Endothelial cell of umbilical vein (primary cell): ENCODE data around the gene SERPINA5. TPM values are rescaled to one million over a fixed set of nuclear protein-coding genes. Genes with fewer than 3 reads are reported as not detected.

Experiments used
- BruUV-seq: library from RNA; stranded (reverse); fragments of 400-500 nt; replicated peaks from 2 replicates; lab custom pipeline; 2021; lab: Mats Ljungman, UMichigan
- CTCF ChIA-PET: fragments of 300-600, 350-600 bp; sonication (Branson Sonifier 250); formaldehyde crosslinking; loops from one replicate; lab custom pipeline; 2021; ENCODE audit warnings: antibody characterized with exemption, inconsistent platforms; lab: Charles Lee
- POLR2A ChIA-PET: fragments of 300-600, 350-600 bp; sonication (Branson Sonifier 250); formaldehyde crosslinking; loops from one replicate; lab custom pipeline; 2021; ENCODE audit warnings: antibody characterized with exemption, inconsistent platforms; lab: Charles Lee
- DNase-seq: peaks from one replicate; pipeline ENCODE4 v3.0.0-alpha.2; 2011; ENCODE audit warnings: low read depth, low spot score
- FAIRE-seq: peaks from 2 replicates; lab custom pipeline; 2011; peaks lifted over from hg19 to GRCh38; lab: Jason Lieb, UNC
- H2AFZ ChIP-seq: 2 replicates; pipeline ENCODE4 v1.6.0; 2012; ENCODE audit warnings: low read depth, low read length, control low read depth, inconsistent platforms
- H3K27ac ChIP-seq: 2 replicates; pipeline ENCODE4 v1.5.1; 2011; ENCODE audit warnings: low read depth, mild to moderate bottlenecking, control low read depth, low read length, moderate library complexity; ENCODE audit not compliant: insufficient read depth
- H3K27me3 ChIP-seq, 2 experiments: 2 replicates each; pipeline versions ENCODE4 v1.6.0 to v1.6.1; 2011; ENCODE audit warnings: low read length in 2 of 2, mixed read lengths in 1 of 2; ENCODE audit not compliant: control insufficient read depth in 2 of 2, insufficient read depth in 2 of 2
- H3K36me3 ChIP-seq, 2 experiments: 2 replicates in 1 of 2; 3 replicates in 1 of 2; pipeline ENCODE4 v1.5.1; 2011; ENCODE audit warnings: low read length in 2 of 2, mild to moderate bottlenecking in 1 of 2, moderate library complexity in 1 of 2; ENCODE audit not compliant: control insufficient read depth in 2 of 2, insufficient read depth in 2 of 2; ENCODE audit errors: extremely low read depth in 1 of 2
- H3K4me1 ChIP-seq: 3 replicates; pipeline ENCODE4 v1.5.1; 2011; ENCODE audit warnings: mild to moderate bottlenecking, low read length; ENCODE audit not compliant: control insufficient read depth, insufficient read depth; ENCODE audit errors: extremely low read depth
- H3K4me2 ChIP-seq: 2 replicates; pipeline ENCODE4 v1.6.1; 2011; ENCODE audit warnings: low read length, control low read depth, mixed read lengths; ENCODE audit not compliant: insufficient read depth
- H3K4me3 ChIP-seq, 3 experiments: fragments of 200-600 bp in 1 of 3; sonication (generic), shearing (Covaris generic) in 1 of 3; replicated peaks in 1 of 3; 2 replicates each; pipeline ENCODE4 v1.5.1; 2011 to 2016; ENCODE audit warnings: control low read depth in 3 of 3, low read length in 3 of 3, mild to moderate bottlenecking in 2 of 3, inconsistent platforms in 1 of 3, low read depth in 1 of 3, moderate library complexity in 1 of 3; ENCODE audit not compliant: insufficient read depth in 1 of 3
- H3K79me2 ChIP-seq: 2 replicates; pipeline ENCODE4 v1.6.0; 2012; ENCODE audit warnings: low read length, inconsistent platforms; ENCODE audit not compliant: control insufficient read depth, insufficient read depth
- H3K9ac ChIP-seq: replicated peaks from 2 replicates; pipeline ENCODE3; 2011; ENCODE audit warnings: low read length, control low read depth; ENCODE audit not compliant: insufficient read depth; ENCODE audit errors: extremely low read depth
- H3K9me1 ChIP-seq: replicated peaks from 3 replicates; pipeline ENCODE4 v1.6.0; 2011; ENCODE audit warnings: mild to moderate bottlenecking, low read length; ENCODE audit not compliant: control insufficient read depth, insufficient read depth; ENCODE audit errors: extremely low read depth
- H3K9me3 ChIP-seq: replicated peaks from 2 replicates; pipeline ENCODE4 v1.5.1; 2012; ENCODE audit warnings: low read length, inconsistent platforms; ENCODE audit not compliant: control insufficient read depth, insufficient read depth
- H4K20me1 ChIP-seq: replicated peaks from 2 replicates; pipeline ENCODE3; 2011; ENCODE audit warnings: mild to moderate bottlenecking, low read length; ENCODE audit not compliant: control insufficient read depth, insufficient read depth; ENCODE audit errors: extremely low read depth
- CTCF ChIP-seq, 2 donors: IDR thresholded peaks; 1 replicate in 1 of 2; 2 replicates in 1 of 2; pipeline ENCODE4 v1.5.1; 2011; ENCODE audit warnings: low read length in 2 of 2, mild to moderate bottlenecking in 2 of 2, moderate library complexity in 2 of 2, control low read depth in 1 of 2, inconsistent platforms in 1 of 2, low read depth in 1 of 2; ENCODE audit not compliant: insufficient read depth in 1 of 2; ENCODE audit errors: extremely low read depth in 1 of 2
- EZH2 ChIP-seq: IDR thresholded peaks from 2 replicates; pipeline ENCODE4 v1.6.1; 2012; ENCODE audit warnings: borderline replicate concordance, low read depth, mild to moderate bottlenecking, moderate library complexity, low read length, inconsistent platforms; ENCODE audit not compliant: severe bottlenecking
- FOS ChIP-seq: IDR thresholded peaks from 2 replicates; pipeline ENCODE4 v1.6.1; 2011; ENCODE audit warnings: mild to moderate bottlenecking, low read length, moderate library complexity, borderline replicate concordance; ENCODE audit not compliant: insufficient read depth
- GATA2 ChIP-seq: IDR thresholded peaks from 2 replicates; pipeline ENCODE4 v1.7.0; 2011; ENCODE audit warnings: low read depth, mild to moderate bottlenecking, moderate library complexity, mixed read lengths, low read length; ENCODE audit not compliant: insufficient read length, insufficient read depth
- JUN ChIP-seq: IDR thresholded peaks from 2 replicates; pipeline ENCODE4 v1.6.1; 2011; ENCODE audit warnings: borderline replicate concordance, low read depth; ENCODE audit not compliant: insufficient read length, insufficient read depth
- MAX ChIP-seq: IDR thresholded peaks from 2 replicates; pipeline ENCODE4 v1.6.1; 2011; ENCODE audit not compliant: insufficient read depth, insufficient read length
- MYC ChIP-seq: IDR thresholded peaks from one replicate; pipeline ENCODE4 v1.6.1; 2011; ENCODE audit warnings: mild to moderate bottlenecking, low read depth, low read length
- POLR2A ChIP-seq: IDR thresholded peaks from 2 replicates; pipeline ENCODE4 v1.6.1; 2012; ENCODE audit warnings: low read depth, mild to moderate bottlenecking, control low read depth, low read length
- POLR2AphosphoS5 ChIP-seq: IDR thresholded peaks from 2 replicates; pipeline ENCODE4 v1.6.1; 2012; ENCODE audit warnings: low read depth, mild to moderate bottlenecking, control low read depth, low read length, moderate library complexity; ENCODE audit not compliant: insufficient read depth
- dilution Hi-C: fragments of 300-500 bp; cut with MboI; formaldehyde crosslinking; loops from one replicate; pipeline ENCODE4 v1.15.0; 2019; ENCODE audit warnings: low sequenced_read_pairs; ENCODE audit not compliant: extremely low pct_ligation_motif_present
- intact Hi-C: fragments of 100-400 bp; cut with micrococcal nuclease; formaldehyde crosslinking; loops from one replicate; pipeline ENCODE4 v1.10.0; 2022
- polyA plus RNA-seq, 4 experiments: library from polyadenylated mRNA; depleted of rRNA in 3 of 4; stranded (reverse) in 3 of 4; unstranded in 1 of 4; fragments of >200 nt; gene quantifications; 2 replicates each; pipeline versions ENCODE4 v1.2.1 to v1.2.3, GENCODE V29; 2011 to 2012; ENCODE audit warnings: missing spikeins in 1 of 4
- total RNA-seq: library from RNA; stranded (reverse); gene quantifications from 2 replicates; pipeline ENCODE4 v1.2.3, GENCODE V29; 2021

SERPINA5 gene
- total and polyA plus RNA-seq, 2 donors (not counting 3 experiments of a cell fraction or from before 2014, with no cell fraction given): 0.12 TPM; not detected in 1

DNA sequence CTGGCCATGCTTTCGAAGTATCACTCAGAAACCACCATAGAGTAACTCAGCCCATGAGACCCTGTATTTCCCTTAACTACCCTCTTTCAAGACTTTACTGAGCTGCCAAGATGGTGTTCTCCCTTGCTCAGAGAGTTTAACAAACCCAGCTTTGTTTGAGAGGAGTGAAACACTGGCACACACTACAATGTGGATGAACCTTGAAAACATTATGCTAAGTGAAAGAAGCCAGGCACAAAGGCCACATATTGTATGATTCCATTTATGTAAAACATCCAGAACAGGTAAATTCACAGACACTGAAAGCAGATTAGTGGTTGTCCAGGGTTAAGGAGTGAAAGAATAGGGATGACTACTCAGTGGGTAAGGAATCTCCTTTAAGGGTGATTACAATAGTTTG lies 49.8 kb downstream of the SERPINA5 start:
- Histone ChIP-seq H3K9me1 (no peaks in the 10 kb centered on the region), H3K36me3 (no peaks in the 10 kb centered on the region), H3K27ac (no peak overlapping the region), H3K9me3 (no peaks in the 10 kb centered on the region), H3K9ac (no peak overlapping the region), H4K20me1 (no peaks in the 10 kb centered on the region), H2AFZ (no peak overlapping the region), H3K4me3 (no peak overlapping the region), H3K4me2 (no peak overlapping the region), H3K4me1 (no peaks in the 10 kb centered on the region), H3K79me2 (no peaks in the 10 kb centered on the region), H3K27me3 (no peaks in the 10 kb centered on the region)
- FAIRE-seq (no peak), DNase-seq (no peak)
- TF ChIP-seq POLR2A: no peak
- ChIA-PET POLR2A (no interaction called here), CTCF (no interaction called here)
- dilution Hi-C loops (no loop called here), intact Hi-C loops (no loop called here)
- BruUV-seq: no TSS peak

GRCh38 chr14:94631536-94632304 lies 50.5 kb downstream of the SERPINA5 start:
- intact Hi-C loops: no loop called here

More at GRCh38 chr14:94631536-94632304, 50.5 kb downstream of the SERPINA5 start:
- Histone ChIP-seq H3K27ac (no peak overlapping the region), H3K4me1 (no peaks in the 10 kb centered on the region), H3K79me2 (no peaks in the 10 kb centered on the region), H3K36me3 (no peaks in the 10 kb centered on the region), H2AFZ (no peak overlapping the region), H3K9me1 (no peaks in the 10 kb centered on the region), H4K20me1 (no peaks in the 10 kb centered on the region), H3K9ac (no peak overlapping the region), H3K27me3 (no peaks in the 10 kb centered on the region), H3K9me3 (no peaks in the 10 kb centered on the region), H3K4me2 (no peak overlapping the region), H3K4me3 (no peak overlapping the region)
- no TSS peak for BruUV-seq
- TF ChIP-seq JUN (no peak), FOS (no peak), POLR2AphosphoS5 (no peak), GATA2 (no peak), EZH2 (no peak), MYC (no peak), CTCF (IDR thresholded peaks at IDR 0.05; ENCODE audit: extremely low read depth in 1 of 2, insufficient read depth in 1 of 2, low read depth in 1 of 2, low read length in 2 of 2) (no peak), MAX (no peak), POLR2A (no peak)
- ChIA-PET POLR2A (no interaction called here), CTCF (no interaction called here)
- DNase-seq (no peak), FAIRE-seq (no peak)
- dilution Hi-C loops: no loop called here
